CD8-positive, alpha-beta memory T cell (primary cell): ENCODE data around the gene PEX26. TPM values are rescaled to one million over a fixed set of nuclear protein-coding genes. Genes with fewer than 3 reads are reported as not detected.
"Not testable (repeated sequence)": the region's sequence is repeated elsewhere in the genome, so short reads cannot be mapped to it uniquely, and the experiment has no call there.

ENCODE experiments used
- CTCF ChIA-PET: fragments of 350-600 bp; sonication (Branson Sonifier 250); formaldehyde crosslinking; loops from one replicate; lab custom pipeline; 2021; ENCODE audit warnings: antibody characterized with exemption; lab: Charles Lee
- POLR2A ChIA-PET: fragments of 350-600 bp; sonication (Branson Sonifier 250); formaldehyde crosslinking; loops from one replicate; lab custom pipeline; 2021; ENCODE audit warnings: antibody characterized with exemption; lab: Charles Lee
- DNase-seq, 5 donors: peaks; one replicate each; pipeline versions ENCODE4 v3.0.0 to v3.0.0-alpha.2; 2020 to 2022; ENCODE audit warnings: mixed read lengths in 1 of 5
- H3K27ac ChIP-seq: one replicate; pipeline ENCODE4 v1.7.0; 2013; ENCODE audit warnings: low read depth, mild to moderate bottlenecking, low read length, moderate library complexity
- H3K27me3 ChIP-seq: 2 replicates; pipeline ENCODE4 v1.7.0; 2013; ENCODE audit warnings: low read length, mild to moderate bottlenecking; ENCODE audit not compliant: insufficient read depth, poor library complexity, severe bottlenecking
- H3K36me3 ChIP-seq: 2 replicates; pipeline ENCODE4 v1.7.0; 2013; ENCODE audit warnings: mild to moderate bottlenecking, low read length, moderate library complexity; ENCODE audit not compliant: insufficient read depth
- H3K4me1 ChIP-seq: 2 replicates; pipeline ENCODE4 v1.7.0; 2013; ENCODE audit warnings: mild to moderate bottlenecking, low read length, moderate library complexity; ENCODE audit not compliant: insufficient read depth
- H3K4me3 ChIP-seq: 2 replicates; pipeline ENCODE4 v1.7.0; 2013; ENCODE audit warnings: mild to moderate bottlenecking, low read length
- H3K9me3 ChIP-seq: 2 replicates; pipeline ENCODE4 v1.7.0; 2013; ENCODE audit warnings: mild to moderate bottlenecking, low read length
- H3K27ac Mint-ChIP-seq, 8 donors: one replicate each; pipeline ENCODE4 v1.8.0; 2020 to 2021; ENCODE audit warnings: mixed read lengths in 8 of 8, mild to moderate bottlenecking in 6 of 8, inconsistent platforms in 3 of 8, moderate library complexity in 3 of 8
- H3K27me3 Mint-ChIP-seq, 2 donors: one replicate each; pipeline ENCODE4 v1.8.0; 2020 to 2021; ENCODE audit warnings: mixed read lengths in 2 of 2, mild to moderate bottlenecking in 1 of 2, moderate library complexity in 1 of 2
- H3K36me3 Mint-ChIP-seq, 3 donors: one replicate each; pipeline ENCODE4 v1.8.0; 2020 to 2021; ENCODE audit warnings: mixed read lengths in 3 of 3, inconsistent platforms in 1 of 3, mild to moderate bottlenecking in 1 of 3
- H3K4me1 Mint-ChIP-seq, 3 donors: one replicate each; pipeline ENCODE4 v1.8.0; 2020 to 2021; ENCODE audit warnings: mixed read lengths in 3 of 3, inconsistent platforms in 1 of 3, mild to moderate bottlenecking in 1 of 3
- H3K4me3 Mint-ChIP-seq, 7 donors: one replicate each; pipeline ENCODE4 v1.8.0; 2020 to 2021; ENCODE audit warnings: mixed read lengths in 7 of 7, mild to moderate bottlenecking in 6 of 7, moderate library complexity in 4 of 7, inconsistent platforms in 2 of 7
- H3K9me3 Mint-ChIP-seq, 5 donors: one replicate each; pipeline ENCODE4 v1.8.0; 2020 to 2022; ENCODE audit warnings: mixed read lengths in 5 of 5, mild to moderate bottlenecking in 3 of 5, moderate library complexity in 2 of 5, inconsistent platforms in 1 of 5
- polyA plus RNA-seq: library from polyadenylated mRNA; unstranded; fragments of 300-500 nt; fragmentation: Illumina TruSeq; gene quantifications from one replicate; pipeline ENCODE4 v1.2.3, GENCODE V29; 2021
- total RNA-seq, 2 experiments: library from RNA; stranded (reverse); gene quantifications; one replicate each; pipeline ENCODE4 v1.2.3, GENCODE V29; 2021

PEX26 gene
- total and polyA plus RNA-seq, 3 experiments from 2014 or later: 6.0 to 59.3 (median 56.7) TPM

- H3K27ac Mint-ChIP-seq: no peak overlapping the region
- H3K4me1 Mint-ChIP-seq: no peaks in the 10 kb centered on the region
- no peaks in the 10 kb centered on the region for H3K36me3 ChIP-seq
- no peaks in the 10 kb centered on the region for H3K9me3 ChIP-seq
- no peak overlapping the region for H3K4me3 ChIP-seq
- H3K4me1 ChIP-seq: no peaks in the 10 kb centered on the region
- no peaks in the 10 kb centered on the region for H3K27me3 ChIP-seq
- no peak overlapping the region for H3K27ac ChIP-seq
- DNase-seq: no peak
- H3K36me3 Mint-ChIP-seq: no peaks in the 10 kb centered on the region
- CTCF ChIA-PET: no interaction called here
- POLR2A ChIA-PET: no interaction called here
- H3K4me3 Mint-ChIP-seq: no peak overlapping the region
- no peaks in the 10 kb centered on the region for H3K9me3 Mint-ChIP-seq
- peaks cover 0 to 17% of the 10 kb centered on the region in 2 donors for H3K27me3 Mint-ChIP-seq
Observed at GRCh38 chr22:18035751-18036150, 42.0 kb upstream of the PEX26 start.

- H3K36me3 Mint-ChIP-seq, H3K4me3 Mint-ChIP-seq, H3K27ac Mint-ChIP-seq, H3K27ac ChIP-seq, H3K36me3 ChIP-seq, H3K4me1 Mint-ChIP-seq, CTCF ChIA-PET, H3K27me3 ChIP-seq, H3K4me3 ChIP-seq, H3K4me1 ChIP-seq, POLR2A ChIA-PET, DNase-seq, H3K9me3 Mint-ChIP-seq, H3K9me3 ChIP-seq: not testable (repeated sequence)
- peaks cover 1 to 11% of the 10 kb centered on the region in 2 donors for H3K27me3 Mint-ChIP-seq
Observed at GRCh38 chr22:18040898-18041297, 36.9 kb upstream of the PEX26 start.

- Mint-ChIP-seq H3K27me3 (peaks cover 3 to 11% of the 10 kb centered on the region in 2 donors), H3K4me3 (no peak overlapping the region), H3K27ac (no peak overlapping the region), H3K36me3 (no peaks in the 10 kb centered on the region), H3K4me1 (no peaks in the 10 kb centered on the region), H3K9me3 (no peaks in the 10 kb centered on the region)
- Histone ChIP-seq H3K27me3 (no peaks in the 10 kb centered on the region), H3K36me3 (no peaks in the 10 kb centered on the region), H3K27ac (no peak overlapping the region), H3K4me3 (no peak overlapping the region), H3K9me3 (no peaks in the 10 kb centered on the region), H3K4me1 (no peaks in the 10 kb centered on the region)
- ChIA-PET CTCF (no interaction called here), POLR2A (no interaction called here)
- DNase-seq: no peak
Observed at GRCh38 chr22:18042685-18043084, 35.1 kb upstream of the PEX26 start.

- no peak overlapping the region for H3K4me3 ChIP-seq
- H3K27me3 ChIP-seq: no peaks in the 10 kb centered on the region
- H3K4me1 ChIP-seq: no peaks in the 10 kb centered on the region
- Mint-ChIP-seq H3K27me3 (peaks cover 3 to 14% of the 10 kb centered on the region in 2 donors), H3K27ac (no peak overlapping the region), H3K9me3 (no peaks in the 10 kb centered on the region), H3K4me1 (no peaks in the 10 kb centered on the region), H3K36me3 (no peaks in the 10 kb centered on the region), H3K4me3 (no peak overlapping the region)
- no peaks in the 10 kb centered on the region for H3K36me3 ChIP-seq
- H3K27ac ChIP-seq: no peak overlapping the region
- ChIA-PET CTCF (no interaction called here), POLR2A (no interaction called here)
- H3K9me3 ChIP-seq: no peaks in the 10 kb centered on the region
- DNase-seq: no peak
Observed at GRCh38 chr22:18044548-18045271, 33.1 kb upstream of the PEX26 start.

- Histone ChIP-seq H3K4me1 (no peaks in the 10 kb centered on the region), H3K9me3 (no peaks in the 10 kb centered on the region), H3K36me3 (no peaks in the 10 kb centered on the region), H3K4me3 (no peak overlapping the region), H3K27ac (no peak overlapping the region), H3K27me3 (peaks cover 3% of the 10 kb centered on the region)
- Mint-ChIP-seq H3K4me1 (no peaks in the 10 kb centered on the region), H3K4me3 (no peak overlapping the region), H3K27ac (no peak overlapping the region), H3K27me3 (peaks cover 3 to 19% of the 10 kb centered on the region in 2 donors), H3K36me3 (no peaks in the 10 kb centered on the region), H3K9me3 (no peaks in the 10 kb centered on the region)
- no peak for DNase-seq
- ChIA-PET POLR2A (no interaction called here), CTCF (no interaction called here)
Observed at GRCh38 chr22:18045794-18046193, 32.0 kb upstream of the PEX26 start.

- Mint-ChIP-seq H3K36me3 (no peaks in the 10 kb centered on the region), H3K4me3 (no peak overlapping the region), H3K27me3 (peaks cover 6 to 19% of the 10 kb centered on the region in 2 donors), H3K27ac (no peak overlapping the region), H3K9me3 (no peaks in the 10 kb centered on the region), H3K4me1 (no peaks in the 10 kb centered on the region)
- Histone ChIP-seq H3K9me3 (no peaks in the 10 kb centered on the region), H3K27me3 (peaks cover 3% of the 10 kb centered on the region), H3K36me3 (no peaks in the 10 kb centered on the region), H3K4me3 (no peak overlapping the region), H3K4me1 (no peaks in the 10 kb centered on the region), H3K27ac (no peak overlapping the region)
- ChIA-PET POLR2A (no interaction called here), CTCF (no interaction called here)
- no peak for DNase-seq
Observed at GRCh38 chr22:18048041-18048440, 29.7 kb upstream of the PEX26 start.

GRCh38 chr22:18048441-18048898 lies 29.3 kb upstream of the PEX26 start:
- H3K27me3 ChIP-seq: peaks cover 3% of the 10 kb centered on the region
- Mint-ChIP-seq H3K4me1 (no peaks in the 10 kb centered on the region), H3K9me3 (no peaks in the 10 kb centered on the region), H3K36me3 (no peaks in the 10 kb centered on the region), H3K27me3 (peaks cover 6 to 19% of the 10 kb centered on the region in 2 donors), H3K27ac (no peak overlapping the region), H3K4me3 (no peak overlapping the region)
- H3K9me3 ChIP-seq: no peaks in the 10 kb centered on the region
- no peak for DNase-seq
- H3K4me1 ChIP-seq: no peaks in the 10 kb centered on the region
- no peak overlapping the region for H3K4me3 ChIP-seq
- ChIA-PET POLR2A (no interaction called here), CTCF (no interaction called here)
- no peak overlapping the region for H3K27ac ChIP-seq
- no peaks in the 10 kb centered on the region for H3K36me3 ChIP-seq

- H3K27ac ChIP-seq: no peak overlapping the region
- no peaks in the 10 kb centered on the region for H3K36me3 Mint-ChIP-seq
- no peak for DNase-seq
- no peaks in the 10 kb centered on the region for H3K9me3 ChIP-seq
- peaks cover 6 to 19% of the 10 kb centered on the region in 2 donors for H3K27me3 Mint-ChIP-seq
- H3K4me3 Mint-ChIP-seq: no peak overlapping the region
- H3K9me3 Mint-ChIP-seq: no peaks in the 10 kb centered on the region
- ChIA-PET POLR2A (no interaction called here), CTCF (no interaction called here)
- no peak overlapping the region for H3K27ac Mint-ChIP-seq
- H3K36me3 ChIP-seq: no peaks in the 10 kb centered on the region
- no peaks in the 10 kb centered on the region for H3K4me1 Mint-ChIP-seq
- H3K4me1 ChIP-seq: no peaks in the 10 kb centered on the region
- H3K4me3 ChIP-seq: no peak overlapping the region
- H3K27me3 ChIP-seq: peaks cover 3% of the 10 kb centered on the region
Observed at GRCh38 chr22:18050065-18050464, 27.7 kb upstream of the PEX26 start.
